ENCODE data around the gene ETS2. TPM values are rescaled to one million over a fixed set of nuclear protein-coding genes. Genes with fewer than 3 reads are reported as not detected.
"Not testable (repeated sequence)": the region's sequence is repeated elsewhere in the genome, so short reads cannot be mapped to it uniquely, and the experiment has no call there.

Gene ETS2
- total RNA-seq, 1 donor from 2014 or later = 57.6 TPM

DNA sequence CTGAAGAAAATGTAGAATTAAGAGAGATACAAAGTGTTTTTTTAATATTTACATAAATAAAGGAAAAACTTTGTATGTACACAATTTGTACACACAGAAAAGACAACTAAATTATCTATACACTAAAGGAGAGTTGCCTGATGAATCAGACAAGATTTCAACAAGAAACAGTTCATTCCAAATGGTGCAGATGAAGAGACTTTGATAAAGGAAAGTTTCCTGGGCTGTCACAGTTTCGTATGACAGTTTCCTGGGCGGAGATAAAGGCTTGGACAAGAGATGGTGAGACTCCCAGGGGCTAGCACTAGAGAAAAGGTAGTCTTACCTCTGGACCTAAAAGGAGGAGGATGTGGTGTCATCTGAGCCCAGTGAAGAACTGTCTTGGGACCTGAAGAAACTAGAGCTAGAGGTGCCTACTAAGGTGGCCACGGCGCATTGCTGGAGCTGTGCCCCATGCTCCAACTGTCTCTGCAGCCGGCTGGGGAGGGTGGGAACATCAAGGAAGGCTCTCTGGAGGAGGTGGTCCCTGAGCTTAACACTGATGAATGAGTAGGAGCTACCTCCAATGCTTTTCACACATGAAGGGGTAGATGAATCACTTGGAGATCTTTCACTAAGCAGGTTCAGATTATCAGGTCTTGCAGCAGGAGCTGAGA is 32.2 kb downstream of the ETS2 start:
- no peak for DNase-seq (ENCODE audit: low read depth, low spot score)

DNA sequence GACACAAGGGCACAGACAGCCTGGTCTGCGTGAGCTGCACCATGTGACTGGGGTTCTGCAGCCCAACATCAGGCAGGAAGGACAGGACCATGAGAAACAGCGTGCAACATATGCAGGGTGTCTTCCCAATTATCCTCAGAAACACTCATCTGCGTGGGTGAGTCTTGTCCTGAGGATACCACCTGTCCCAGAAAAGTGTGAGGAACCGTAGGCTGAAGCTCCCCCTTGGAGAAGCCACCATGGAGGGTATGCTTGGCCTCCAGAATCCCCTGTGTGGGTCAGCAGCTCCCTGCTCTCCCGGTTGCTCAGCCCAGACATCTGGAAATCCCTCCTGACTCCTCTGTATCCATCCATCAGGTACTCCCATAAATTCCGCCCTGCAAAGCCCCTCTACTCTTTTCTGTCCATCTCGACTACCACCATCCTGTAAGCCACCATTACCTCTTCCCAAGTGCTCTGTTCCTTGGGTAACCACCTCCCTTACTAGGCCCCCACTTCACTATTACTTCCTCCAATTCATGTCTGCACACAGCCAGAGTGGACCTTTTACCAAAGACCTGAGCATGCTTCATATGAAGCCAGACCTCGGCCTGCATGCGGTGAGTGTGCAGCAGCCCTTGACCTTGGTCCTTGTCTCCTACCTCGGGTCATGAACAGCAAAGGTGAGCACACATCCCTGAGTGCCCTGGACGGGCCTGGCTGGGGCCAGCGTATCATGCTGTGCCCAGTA is 33.0 kb downstream of the ETS2 start:
- DNase-seq (ENCODE audit: low read depth, low spot score) = no peak

- DNase-seq (ENCODE audit: low read depth, low spot score) = no peak
Observed at GRCh38 chr21:38839328-38840286, 33.9 kb downstream of the ETS2 start.

- DNase-seq (ENCODE audit: low read depth, low spot score) = no peak
Observed at GRCh38 chr21:38840456-38841300, 34.9 kb downstream of the ETS2 start.

DNA sequence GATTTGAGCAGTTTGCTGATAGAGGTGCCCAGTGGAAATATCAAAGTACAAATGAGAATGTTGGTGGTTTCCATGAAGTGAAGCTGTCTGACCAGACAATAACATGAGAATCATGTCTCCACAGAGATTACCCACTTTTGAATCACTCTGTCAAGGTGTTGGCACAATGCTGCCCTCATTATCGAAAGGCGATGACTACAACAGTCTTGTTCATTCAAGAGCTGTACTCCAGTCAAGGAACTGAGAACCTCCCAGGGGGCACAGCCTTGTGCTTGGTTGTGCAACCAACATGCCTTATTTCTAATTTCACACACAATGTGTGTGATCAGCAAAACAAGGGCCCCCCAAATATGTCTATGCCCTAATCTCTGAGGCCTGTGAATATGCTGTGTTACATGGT is 35.7 kb downstream of the ETS2 start:
- DNase-seq (ENCODE audit: low read depth, low spot score) = no peak

DNA sequence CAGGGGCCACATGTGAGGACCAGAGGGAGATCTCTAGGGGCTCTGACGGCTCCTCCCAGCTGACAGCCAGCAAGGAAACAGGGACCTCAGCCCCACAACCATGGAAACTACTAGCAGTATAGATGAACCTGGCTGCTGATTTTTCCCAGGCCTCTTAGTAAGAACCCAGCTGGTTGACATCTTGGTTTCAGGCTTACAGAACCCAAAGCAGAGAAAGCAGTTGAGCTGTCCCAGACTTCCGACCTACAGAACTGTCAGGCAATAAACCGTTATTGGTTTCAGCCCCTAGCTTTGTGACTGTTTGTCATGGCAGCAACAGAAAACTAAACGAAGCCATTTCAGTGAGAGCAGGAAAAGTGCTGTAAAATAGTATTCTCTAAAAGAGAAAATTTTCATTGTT is 36.4 kb downstream of the ETS2 start:
- DNase-seq (ENCODE audit: low read depth, low spot score) = no peak

DNA sequence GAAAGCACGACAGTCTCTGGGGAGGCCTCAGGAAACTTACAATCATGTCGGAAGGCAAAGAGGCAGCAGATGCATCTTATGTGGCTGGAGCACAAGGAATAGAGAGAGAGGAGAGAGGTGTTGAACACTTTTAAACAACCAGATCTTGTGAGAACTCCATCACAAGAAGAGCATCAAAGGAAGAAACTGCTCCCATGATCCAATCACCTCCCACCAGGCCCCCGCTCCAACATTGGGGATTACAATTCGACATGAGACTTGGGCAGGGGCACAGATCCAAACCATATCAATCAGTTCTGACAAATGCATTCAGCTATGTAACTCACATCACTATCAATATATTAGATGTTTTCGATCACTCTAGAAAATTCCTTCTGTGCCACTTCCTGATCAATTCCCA is 37.6 kb downstream of the ETS2 start:
- DNase-seq (ENCODE audit: low read depth, low spot score) = no peak

GRCh38 chr21:38843806-38844503 is 38.2 kb downstream of the ETS2 start:
- no peak for DNase-seq (ENCODE audit: low read depth, low spot score)

DNA sequence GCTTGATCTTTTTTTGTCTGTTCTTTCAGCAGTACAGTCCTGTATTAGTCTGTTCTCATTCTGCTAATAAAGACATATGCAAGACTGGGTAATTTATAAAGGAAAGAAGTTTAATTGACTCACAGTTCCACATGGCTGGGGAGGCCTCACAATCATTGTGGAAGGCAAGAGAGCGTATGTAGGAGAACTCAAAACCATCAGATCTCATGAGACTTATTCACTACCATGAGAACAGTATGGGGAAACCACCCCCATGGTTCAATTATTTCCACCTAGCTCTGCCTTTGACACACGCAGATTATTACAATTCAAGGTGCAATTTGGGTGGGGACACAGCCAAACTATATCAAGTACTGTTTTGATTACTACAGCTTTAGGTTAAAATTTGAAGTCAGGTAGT is 39.6 kb downstream of the ETS2 start:
- not testable (repeated sequence) for DNase-seq (ENCODE audit: low read depth, low spot score)

DNA sequence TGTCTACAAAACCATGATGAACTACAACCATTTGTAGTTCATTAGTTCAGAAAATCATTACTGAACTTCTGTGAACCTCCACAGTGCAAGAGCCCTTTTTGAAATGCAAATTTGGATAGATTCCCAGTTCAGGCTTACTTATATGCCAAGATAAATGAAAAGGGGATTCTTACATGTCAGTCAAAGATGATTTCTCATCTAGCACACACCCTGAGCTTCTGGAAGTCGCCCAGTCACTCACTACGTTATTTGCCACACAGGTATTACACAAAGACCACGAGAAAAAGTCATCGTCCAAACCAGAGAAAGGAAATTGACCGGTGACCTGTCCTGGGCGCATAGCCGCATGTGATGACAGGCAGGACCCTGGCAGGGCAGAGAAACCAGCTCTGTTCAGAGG is 41.8 kb downstream of the ETS2 start:
- no peak for DNase-seq (ENCODE audit: low read depth, low spot score)

DNA sequence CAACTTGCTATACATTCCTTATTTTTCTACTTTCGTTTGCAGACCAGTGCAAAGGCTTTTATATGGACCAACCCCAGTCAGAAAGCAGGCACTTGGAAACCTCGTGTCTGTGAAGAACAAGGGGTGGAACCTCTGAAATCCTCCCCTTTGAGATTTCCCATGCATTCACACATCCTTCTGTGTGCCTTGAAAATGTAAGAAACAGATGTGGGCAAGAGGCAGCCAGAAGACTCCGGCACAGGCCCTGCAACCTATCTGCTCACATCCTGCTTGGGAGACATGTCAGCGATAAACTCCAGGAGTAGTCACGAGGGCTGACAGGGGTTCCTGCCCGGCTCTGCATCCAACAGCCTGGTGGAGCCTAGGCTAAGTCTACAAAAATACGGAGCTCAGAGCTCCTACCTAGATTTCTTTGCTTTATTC is 42.5 kb downstream of the ETS2 start:
- no peak for DNase-seq (ENCODE audit: low read depth, low spot score)

DNA sequence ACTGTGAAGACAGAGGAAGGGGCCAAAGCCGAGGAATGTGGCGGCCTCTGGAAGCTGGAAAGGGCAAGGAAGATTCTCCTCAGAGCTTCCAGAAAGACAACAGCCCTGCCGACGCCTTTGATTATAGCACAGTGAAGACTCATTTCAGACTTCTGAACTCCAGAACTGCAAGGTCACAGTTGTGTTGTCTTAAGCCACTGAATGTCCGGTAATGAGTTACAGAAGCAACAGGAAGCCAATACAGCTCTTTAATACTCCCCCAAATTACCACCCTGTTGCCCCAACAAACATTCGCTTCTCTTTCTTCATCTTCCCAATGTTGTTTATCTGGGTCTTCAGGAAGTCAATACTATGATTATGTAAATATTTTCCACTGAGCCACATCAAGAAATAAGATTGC is 44.0 kb downstream of the ETS2 start:
- DNase-seq (ENCODE audit: low read depth, low spot score) = no peak

DNA sequence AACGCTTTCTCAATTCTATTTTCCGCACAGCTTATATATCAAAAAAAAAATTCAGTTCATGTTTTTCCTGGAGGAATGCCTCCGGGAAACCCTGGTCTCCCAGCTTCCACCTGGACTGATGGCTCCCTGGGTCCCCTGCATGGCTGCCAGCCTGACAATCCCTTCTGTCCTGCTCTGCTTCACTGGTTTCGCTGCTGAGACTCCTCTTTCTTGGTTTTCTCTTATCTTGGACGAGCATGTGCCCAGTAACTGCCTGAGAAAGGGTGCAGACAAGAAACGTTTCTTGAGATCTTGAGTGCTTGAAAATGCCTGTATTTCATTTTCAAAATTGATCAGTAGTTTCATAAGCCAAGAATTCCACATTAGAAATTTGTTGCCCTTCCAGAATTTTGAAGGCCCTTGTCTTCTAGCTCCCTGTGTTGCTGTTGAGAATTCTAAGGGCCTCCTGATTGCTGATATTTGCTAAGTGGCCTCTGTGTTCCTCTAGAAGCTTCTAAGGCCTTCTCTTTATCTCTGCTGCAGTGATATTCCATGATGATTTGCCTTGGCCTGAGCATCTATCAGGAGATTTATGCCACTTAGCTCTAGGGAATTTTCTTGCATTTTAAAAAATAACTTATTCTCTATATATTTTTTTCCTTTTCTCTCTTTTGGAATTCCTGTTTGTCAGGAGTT is 44.7 kb downstream of the ETS2 start:
- no peak for DNase-seq (ENCODE audit: low read depth, low spot score)

DNA sequence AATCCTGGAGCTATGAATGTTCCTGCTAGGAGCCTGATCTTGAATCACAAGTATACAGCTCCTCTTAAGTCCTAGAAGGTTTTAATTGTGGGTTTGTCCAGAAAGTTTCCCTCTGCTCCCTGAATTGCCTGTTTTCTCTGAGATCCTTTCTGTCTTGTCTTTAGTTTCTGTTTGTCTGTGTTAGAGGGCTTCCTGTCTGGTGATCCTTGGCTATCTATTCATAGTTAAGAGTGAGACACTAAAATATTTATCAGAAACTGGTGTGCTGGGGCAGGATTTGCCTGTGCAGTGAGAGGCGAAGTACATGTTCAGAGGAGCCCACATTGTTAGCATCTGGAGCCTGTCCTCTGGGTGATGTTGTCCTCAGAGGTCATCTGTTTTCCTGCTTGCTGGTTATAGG is 45.4 kb downstream of the ETS2 start:
- no peak for DNase-seq (ENCODE audit: low read depth, low spot score)

DNA sequence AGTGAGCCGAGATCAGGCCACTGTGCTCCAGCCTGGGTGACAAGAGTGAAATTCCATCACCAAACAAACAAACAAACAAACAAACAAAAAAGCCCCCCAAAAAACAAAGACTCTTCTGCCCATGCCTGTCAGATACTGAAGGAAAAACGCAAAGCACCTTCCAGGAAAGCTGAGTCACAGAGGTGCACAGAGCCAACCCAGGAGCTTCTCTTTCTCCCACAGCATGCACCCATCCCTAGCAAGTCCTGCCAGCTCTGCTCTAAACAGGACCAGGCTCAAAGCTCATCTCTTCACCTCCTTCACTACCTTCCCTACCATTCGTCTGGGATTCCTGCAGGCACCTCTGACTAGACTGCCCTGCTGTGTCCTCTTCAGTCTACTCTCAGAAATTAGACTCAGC is 46.5 kb downstream of the ETS2 start:
- DNase-seq (ENCODE audit: low read depth, low spot score) = no peak

DNA sequence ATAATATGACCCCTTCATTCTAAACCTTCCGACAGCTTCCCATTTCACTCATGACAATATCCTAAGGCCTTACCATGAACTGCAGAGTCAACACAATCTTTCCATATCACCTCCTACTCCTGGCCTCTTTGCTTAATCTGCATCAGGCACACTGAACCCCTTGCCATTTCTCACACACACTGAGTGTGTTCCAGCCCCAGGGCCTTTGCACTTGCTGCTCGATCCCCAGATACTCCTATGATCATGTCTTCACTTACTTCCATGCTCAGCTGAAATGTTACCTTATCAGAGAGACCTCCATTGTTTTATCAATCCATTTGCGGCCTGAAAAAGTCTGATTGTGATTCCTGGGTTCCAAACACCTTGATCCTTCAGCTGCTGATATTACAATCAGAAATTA is 47.0 kb downstream of the ETS2 start:
- no peak for DNase-seq (ENCODE audit: low read depth, low spot score)

DNA sequence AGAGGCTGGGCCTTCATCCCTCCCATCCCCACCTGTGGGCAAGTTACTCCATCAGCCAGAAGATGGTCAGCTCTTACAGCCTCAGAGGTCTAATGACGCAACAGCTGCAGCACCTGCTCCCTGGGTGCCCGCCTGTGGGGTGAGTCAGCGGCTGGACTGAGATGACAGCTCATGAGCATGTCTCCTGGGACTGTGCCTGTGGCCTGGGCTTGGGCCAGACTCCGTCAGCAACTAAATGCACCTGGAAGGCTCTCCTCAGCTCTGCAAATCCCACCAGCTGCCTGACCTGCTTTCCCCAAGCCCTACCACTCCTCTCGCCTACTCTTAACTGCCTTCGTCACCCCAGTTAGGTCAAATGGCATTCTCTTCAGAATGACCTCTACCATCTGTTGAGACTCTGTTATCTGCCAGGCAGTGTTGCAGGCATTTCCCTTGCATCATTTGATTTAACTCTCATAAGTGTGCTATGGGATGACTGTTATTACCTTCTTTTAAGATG is 47.7 kb downstream of the ETS2 start:
- peak; percentile 84 for DNase-seq (ENCODE audit: low read depth, low spot score)

DNA sequence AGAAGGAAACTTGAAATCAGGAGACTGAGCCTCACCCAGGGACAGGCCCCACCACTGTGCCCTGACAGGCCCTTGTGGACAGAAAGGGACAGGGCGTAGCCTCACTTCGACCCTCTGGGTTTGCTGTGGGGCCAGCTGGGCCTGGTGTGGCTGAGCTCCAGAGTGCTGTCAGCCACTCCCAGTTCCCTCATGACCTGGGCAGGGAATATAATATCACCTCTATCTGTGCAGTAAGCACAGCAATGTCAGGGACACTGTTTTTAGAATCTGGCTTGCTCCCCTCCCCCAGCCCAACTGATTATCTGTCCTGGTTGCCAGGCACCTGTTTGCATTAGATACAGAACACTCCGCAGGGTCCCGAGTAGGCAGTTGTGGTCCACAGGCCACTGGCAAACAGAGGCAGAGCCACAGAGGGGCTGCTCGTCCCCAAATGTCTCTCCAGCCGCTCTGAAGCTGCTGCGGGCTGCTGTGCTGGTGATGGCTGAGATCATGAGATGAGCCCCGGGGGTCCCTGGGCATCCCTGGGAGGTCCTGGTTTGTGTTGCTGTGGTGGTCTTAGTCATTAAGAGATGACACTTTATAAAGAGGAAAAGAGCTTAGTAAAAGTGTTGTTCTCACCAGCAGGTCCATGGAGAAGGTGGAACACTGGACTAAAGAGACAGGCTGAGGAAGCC is 51.6 kb downstream of the ETS2 start:
- DNase-seq (ENCODE audit: low read depth, low spot score) = no peak

Measured in pulmonary artery endothelial cell (primary cell).